Skeletal muscle satellite cell (primary cell): ENCODE results near the gene AKT2. TPM values are rescaled to one million over a fixed set of nuclear protein-coding genes. Genes with fewer than 3 reads are reported as not detected.
"Not testable (repeated sequence)": the region's sequence is repeated elsewhere in the genome, so short reads cannot be mapped to it uniquely, and the experiment has no call there.

Experiments
- H3K27me3 ChIP-seq: 2 replicates; pipeline ENCODE4 v1.7.0; 2013; ENCODE audit warnings: low read length; ENCODE audit not compliant: control insufficient read depth, insufficient read depth
- H3K36me3 ChIP-seq: 2 replicates; pipeline ENCODE4 v1.7.0; 2013; ENCODE audit warnings: mild to moderate bottlenecking, control low read depth, low read length; ENCODE audit not compliant: insufficient read depth
- H3K4me1 ChIP-seq: 2 replicates; pipeline ENCODE4 v1.7.0; 2013; ENCODE audit warnings: low read length; ENCODE audit not compliant: control insufficient read depth, insufficient read depth
- H3K4me2 ChIP-seq: 2 replicates; pipeline ENCODE4 v1.7.0; 2013; ENCODE audit warnings: mild to moderate bottlenecking, low read length
- H3K4me3 ChIP-seq: 2 replicates; pipeline ENCODE4 v1.7.0; 2013; ENCODE audit warnings: low read length
- H3K9ac ChIP-seq: 2 replicates; pipeline ENCODE4 v1.7.0; 2013; ENCODE audit warnings: mild to moderate bottlenecking, low read depth, low read length, moderate library complexity
- H3K9me3 ChIP-seq: replicated peaks from 2 replicates; pipeline ENCODE4 v1.7.0; 2013; ENCODE audit warnings: mild to moderate bottlenecking, control low read depth, low read length
- total RNA-seq: library from RNA; depleted of rRNA; stranded (reverse); fragments of >200 nt; gene quantifications from 2 replicates; pipeline ENCODE4 v1.2.3, GENCODE V29; 2012; rRNA removed

Gene AKT2
- total RNA-seq, result 87.4 and 101 TPM in 2 replicates

GRCh38 chr19:40284501-40285352 lies at the start of gene AKT2:
Gene AKT2 (minus strand): TSS chr19:40285345. CDS start chr19:40265267, 20,078 bp downstream.
- Histone ChIP-seq H3K4me2 (peak within 1 kb of the TSS; percentile 92), H3K36me3 (peaks cover 6% of the 10 kb centered on the region), H3K9me3 (no peaks in the 10 kb centered on the region), H3K4me1 (peaks cover 44% of the 10 kb centered on the region), H3K9ac (peak within 1 kb of the TSS; percentile 90), H3K27me3 (no peaks in the 10 kb centered on the region), H3K4me3 (peak within 1 kb of the TSS; percentile 86)

GRCh38 chr19:40333083-40333482 lies 47.9 kb upstream of the AKT2 start:
- H3K36me3 ChIP-seq, result peaks cover 53% of the 10 kb centered on the region
- not testable (repeated sequence) for H3K4me2 ChIP-seq, H3K27me3 ChIP-seq, H3K9ac ChIP-seq, H3K4me1 ChIP-seq, H3K9me3 ChIP-seq, H3K4me3 ChIP-seq

GRCh38 chr19:40332669-40333068 lies 47.5 kb upstream of the AKT2 start:
- no peak overlapping the region for H3K4me3 ChIP-seq
- no peaks in the 10 kb centered on the region for H3K27me3 ChIP-seq
- no peaks in the 10 kb centered on the region for H3K9me3 ChIP-seq
- no peak overlapping the region for H3K9ac ChIP-seq
- no peaks in the 10 kb centered on the region for H3K4me1 ChIP-seq
- H3K4me2 ChIP-seq, result no peak overlapping the region
- peaks cover 56% of the 10 kb centered on the region for H3K36me3 ChIP-seq

- H3K27me3 ChIP-seq, result no peaks in the 10 kb centered on the region
- H3K4me1 ChIP-seq, result no peaks in the 10 kb centered on the region
- H3K4me3 ChIP-seq, result no peak overlapping the region
- H3K9me3 ChIP-seq, result no peaks in the 10 kb centered on the region
- no peak overlapping the region for H3K4me2 ChIP-seq
- H3K36me3 ChIP-seq, result peaks cover 65% of the 10 kb centered on the region
- H3K9ac ChIP-seq, result no peak overlapping the region
Measured at GRCh38 chr19:40331052-40331451, 45.9 kb upstream of the AKT2 start.

GRCh38 chr19:40326201-40326600 lies 41.1 kb upstream of the AKT2 start:
- H3K4me1 ChIP-seq, result no peaks in the 10 kb centered on the region
- H3K27me3 ChIP-seq, result no peaks in the 10 kb centered on the region
- no peak overlapping the region for H3K4me2 ChIP-seq
- no peak overlapping the region for H3K4me3 ChIP-seq
- H3K9me3 ChIP-seq, result no peaks in the 10 kb centered on the region
- H3K36me3 ChIP-seq, result peaks cover 76% of the 10 kb centered on the region
- no peak overlapping the region for H3K9ac ChIP-seq

GRCh38 chr19:40323705-40324104 lies 38.6 kb upstream of the AKT2 start:
- no peak overlapping the region for H3K9ac ChIP-seq
- no peaks in the 10 kb centered on the region for H3K27me3 ChIP-seq
- peaks cover 72% of the 10 kb centered on the region for H3K36me3 ChIP-seq
- no peaks in the 10 kb centered on the region for H3K4me1 ChIP-seq
- H3K9me3 ChIP-seq, result no peaks in the 10 kb centered on the region
- no peak overlapping the region for H3K4me2 ChIP-seq
- H3K4me3 ChIP-seq, result no peak overlapping the region

- H3K36me3 ChIP-seq, result peaks cover 66% of the 10 kb centered on the region
- no peaks in the 10 kb centered on the region for H3K9me3 ChIP-seq
- H3K4me3 ChIP-seq, result no peak overlapping the region
- no peaks in the 10 kb centered on the region for H3K4me1 ChIP-seq
- no peak overlapping the region for H3K9ac ChIP-seq
- no peak overlapping the region for H3K4me2 ChIP-seq
- no peaks in the 10 kb centered on the region for H3K27me3 ChIP-seq
Measured at GRCh38 chr19:40322951-40323615, 37.9 kb upstream of the AKT2 start.

GRCh38 chr19:40322271-40322610 lies 37.1 kb upstream of the AKT2 start:
- no peak overlapping the region for H3K4me3 ChIP-seq
- H3K9me3 ChIP-seq, result no peaks in the 10 kb centered on the region
- no peaks in the 10 kb centered on the region for H3K27me3 ChIP-seq
- H3K9ac ChIP-seq, result no peak overlapping the region
- H3K4me2 ChIP-seq, result no peak overlapping the region
- H3K4me1 ChIP-seq, result no peaks in the 10 kb centered on the region
- peaks cover 60% of the 10 kb centered on the region for H3K36me3 ChIP-seq

- Histone ChIP-seq H3K9ac (no peak overlapping the region), H3K4me1 (no peaks in the 10 kb centered on the region), H3K27me3 (no peaks in the 10 kb centered on the region), H3K4me3 (no peak overlapping the region), H3K9me3 (no peaks in the 10 kb centered on the region), H3K4me2 (no peak overlapping the region), H3K36me3 (peaks cover 62% of the 10 kb centered on the region)
Measured at GRCh38 chr19:40321566-40322270, 36.6 kb upstream of the AKT2 start.

- Histone ChIP-seq H3K4me3 (no peak overlapping the region), H3K36me3 (peaks cover 62% of the 10 kb centered on the region), H3K9ac (no peak overlapping the region), H3K4me2 (no peak overlapping the region), H3K27me3 (no peaks in the 10 kb centered on the region), H3K4me1 (no peaks in the 10 kb centered on the region), H3K9me3 (no peaks in the 10 kb centered on the region)
Measured at GRCh38 chr19:40321076-40321475, 35.9 kb upstream of the AKT2 start.

- H3K36me3 ChIP-seq, result peaks cover 56% of the 10 kb centered on the region
- no peak overlapping the region for H3K4me2 ChIP-seq
- H3K9ac ChIP-seq, result no peak overlapping the region
Measured at GRCh38 chr19:40320558-40320935, 35.4 kb upstream of the AKT2 start.

More at GRCh38 chr19:40320558-40320935, 35.4 kb upstream of the AKT2 start:
- Histone ChIP-seq H3K27me3 (no peaks in the 10 kb centered on the region), H3K4me3 (no peak overlapping the region), H3K9me3 (no peaks in the 10 kb centered on the region), H3K4me1 (no peaks in the 10 kb centered on the region)
